HEK293T (cell line): ENCODE measurements around the gene AMH.

Experiments
- CTCF ChIA-PET: fragments of 350-600 bp; formaldehyde crosslinking; extraction: SDS; loops from one replicate; lab custom pipeline; 2021; ENCODE audit warnings: antibody characterized with exemption, inconsistent platforms; lab: Yijun Ruan, JAX
- POLR2A ChIA-PET: fragments of 350-600 bp; formaldehyde crosslinking; extraction: SDS; loops from one replicate; lab custom pipeline; 2020; ENCODE audit warnings: antibody characterized with exemption, inconsistent platforms; lab: Yijun Ruan, JAX
- DNase-seq: peaks from one replicate; pipeline ENCODE4 v3.0.0; 2012; ENCODE audit warnings: mixed read lengths; ENCODE audit errors: extremely low spot score
- ARNT ChIP-seq: fragments of 450-650 bp; IDR thresholded peaks from 2 replicates; pipeline ENCODE4 v1.6.1; 2017; ENCODE audit warnings: mild to moderate bottlenecking
- BHLHE40 ChIP-seq: fragments of 450-650 bp; IDR thresholded peaks from 2 replicates; pipeline ENCODE4 v1.6.1; 2016; ENCODE audit warnings: mild to moderate bottlenecking, moderate library complexity, borderline replicate concordance
- CTBP1 ChIP-seq: fragments of 450-650 bp; IDR thresholded peaks from 2 replicates; pipeline ENCODE4 v1.6.1; 2016; ENCODE audit warnings: borderline replicate concordance
- ELF4 ChIP-seq: fragments of 450-650 bp; IDR thresholded peaks from 2 replicates; pipeline ENCODE4 v1.6.1; 2017; ENCODE audit warnings: antibody characterized with exemption
- FOXA1 ChIP-seq: fragments of 450-650 bp; IDR thresholded peaks from 2 replicates; pipeline ENCODE4 v1.6.1; 2016; ENCODE audit warnings: mild to moderate bottlenecking
- FOXK2 ChIP-seq: fragments of 450-650 bp; IDR thresholded peaks from 2 replicates; pipeline ENCODE4 v1.6.1; 2016; ENCODE audit warnings: mild to moderate bottlenecking
- FOXM1 ChIP-seq: fragments of 450-650 bp; IDR thresholded peaks from 2 replicates; pipeline ENCODE4 v1.6.1; 2017; ENCODE audit warnings: mild to moderate bottlenecking, borderline replicate concordance
- HDGF ChIP-seq: fragments of 450-650 bp; IDR thresholded peaks from 2 replicates; pipeline ENCODE4 v1.6.1; 2017; ENCODE audit warnings: antibody characterized with exemption, borderline replicate concordance
- L3MBTL2 ChIP-seq: fragments of 450-650 bp; conservative IDR thresholded peaks from 2 replicates; pipeline ENCODE4 v1.6.1; 2016; ENCODE audit warnings: mild to moderate bottlenecking
- LEF1 ChIP-seq: fragments of 450-650 bp; IDR thresholded peaks from 2 replicates; pipeline ENCODE4 v1.6.1; 2017; ENCODE audit warnings: mild to moderate bottlenecking, borderline replicate concordance
- NFRKB ChIP-seq: fragments of 450-650 bp; IDR thresholded peaks from 2 replicates; pipeline ENCODE4 v1.6.1; 2016; ENCODE audit warnings: mild to moderate bottlenecking, moderate library complexity
- PKNOX1 ChIP-seq: fragments of 450-650 bp; IDR thresholded peaks from 2 replicates; pipeline ENCODE4 v1.6.1; 2016
- SP1 ChIP-seq: fragments of 450-650 bp; IDR thresholded peaks from 2 replicates; pipeline ENCODE4 v1.6.1; 2017
- SUZ12 ChIP-seq: fragments of 450-650 bp; IDR thresholded peaks from 2 replicates; pipeline ENCODE4 v1.6.1; 2016; ENCODE audit warnings: mild to moderate bottlenecking
- TARDBP ChIP-seq: fragments of 450-650 bp; IDR thresholded peaks from 2 replicates; pipeline ENCODE4 v1.6.1; 2016
- ZNF384 ChIP-seq: fragments of 450-650 bp; IDR thresholded peaks from 2 replicates; pipeline ENCODE4 v1.6.1; 2016

AMH gene

DNA sequence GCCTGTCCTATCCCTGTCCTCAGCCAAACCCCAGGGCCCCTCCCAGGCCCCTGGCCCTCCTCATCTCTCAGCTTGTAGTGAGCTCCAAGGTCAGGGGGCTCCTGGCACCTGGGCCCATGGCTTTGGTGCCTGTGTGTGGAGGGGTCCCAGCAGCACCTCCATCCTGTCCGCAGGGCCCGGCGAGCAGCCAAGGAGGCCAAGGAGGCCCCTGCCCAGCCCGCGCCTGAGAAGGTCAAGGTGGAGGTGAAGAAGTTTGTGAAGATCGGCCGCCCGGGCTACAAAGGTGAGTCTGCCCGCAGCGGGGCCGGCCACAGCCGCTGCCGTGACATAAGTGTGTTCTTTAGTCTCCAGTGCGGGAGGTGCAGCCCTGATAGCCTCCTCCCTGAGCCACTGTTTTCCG, 3.9 kb upstream of the AMH start:
- DNase-seq = no peak
- POLR2A ChIA-PET = interaction anchor here (1.2 kb wide), 1 partner anchor 9 kb away, joined by 3 read pairs; no protein-coding TSS in a partner anchor
- TF ChIP-seq NFRKB (no peak), L3MBTL2 (no peak), FOXA1 (no peak), PKNOX1 (no peak), ELF4 (no peak), BHLHE40 (no peak)
- CTCF ChIA-PET = no interaction called here

DNA sequence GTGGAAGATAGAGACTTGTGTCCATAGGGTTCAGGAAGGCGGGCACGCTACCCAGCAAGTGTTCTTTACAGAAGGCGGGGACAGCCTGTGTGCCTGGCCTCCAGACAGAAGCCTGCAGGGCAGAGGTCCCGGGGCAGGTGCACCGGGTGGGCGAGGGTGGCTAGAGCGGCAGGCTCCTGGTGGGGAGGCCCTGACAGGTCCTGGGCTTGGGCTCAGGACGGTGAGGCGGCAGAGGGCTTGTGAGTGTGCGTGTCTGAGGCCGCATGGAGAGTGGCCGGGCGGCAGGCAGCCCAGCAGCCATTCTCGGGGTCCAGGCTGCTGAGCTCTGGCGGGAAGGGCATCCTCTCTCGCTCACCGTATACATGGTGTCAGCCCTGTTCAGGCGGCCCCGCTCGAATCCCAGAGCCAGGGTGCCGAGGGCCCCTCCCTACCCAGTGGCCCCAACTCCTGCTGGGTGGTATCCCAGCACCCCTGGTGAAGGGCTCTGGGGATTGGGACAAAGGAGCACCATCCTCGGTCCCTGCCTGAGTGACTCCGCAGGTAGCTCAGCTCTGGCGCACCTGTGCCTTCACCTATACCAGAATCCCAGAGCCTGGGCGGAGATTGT, 3.0 kb upstream of the AMH start:
- TF ChIP-seq CTBP1 = no peak
- no peak for TF ChIP-seq SUZ12
- no peak for TF ChIP-seq LEF1
- TF ChIP-seq ELF4 = no peak
- TF ChIP-seq NFRKB = no peak
- no peak for TF ChIP-seq FOXM1
- no peak for TF ChIP-seq PKNOX1
- DNase-seq = no peak
- ChIA-PET POLR2A (interaction anchor here (1.2 kb wide), 1 partner anchor 8 kb away, joined by 3 read pairs; no protein-coding TSS in a partner anchor), CTCF (interaction anchor here (0.6 kb wide), 1 partner anchor 770 kb away, joined by 3 read pairs; no protein-coding TSS in a partner anchor)

GRCh38 chr19:2246801-2247361, 2.2 kb upstream of the AMH start:
- TF ChIP-seq ARNT (no peak), SUZ12 (no peak), BHLHE40 (no peak), L3MBTL2 (no peak), LEF1 (no peak), ZNF384 (no peak), ELF4 (no peak), FOXK2 (no peak), CTBP1 (no peak), NFRKB (no peak), SP1 (no peak), FOXA1 (no peak), HDGF (no peak), PKNOX1 (no peak), TARDBP (no peak), FOXM1 (no peak)
- no peak for DNase-seq
- POLR2A ChIA-PET = no interaction called here
- CTCF ChIA-PET = interaction anchor here (0.6 kb wide), 1 partner anchor 771 kb away, joined by 3 read pairs; no protein-coding TSS in a partner anchor

- no peak for DNase-seq
- TF ChIP-seq LEF1 = no peak
- TF ChIP-seq CTBP1 = no peak
- POLR2A ChIA-PET = no interaction called here
- CTCF ChIA-PET = no interaction called here
These were observed 1.6 kb upstream of the AMH start for GRCh38 chr19:2247433-2248101.

DNA sequence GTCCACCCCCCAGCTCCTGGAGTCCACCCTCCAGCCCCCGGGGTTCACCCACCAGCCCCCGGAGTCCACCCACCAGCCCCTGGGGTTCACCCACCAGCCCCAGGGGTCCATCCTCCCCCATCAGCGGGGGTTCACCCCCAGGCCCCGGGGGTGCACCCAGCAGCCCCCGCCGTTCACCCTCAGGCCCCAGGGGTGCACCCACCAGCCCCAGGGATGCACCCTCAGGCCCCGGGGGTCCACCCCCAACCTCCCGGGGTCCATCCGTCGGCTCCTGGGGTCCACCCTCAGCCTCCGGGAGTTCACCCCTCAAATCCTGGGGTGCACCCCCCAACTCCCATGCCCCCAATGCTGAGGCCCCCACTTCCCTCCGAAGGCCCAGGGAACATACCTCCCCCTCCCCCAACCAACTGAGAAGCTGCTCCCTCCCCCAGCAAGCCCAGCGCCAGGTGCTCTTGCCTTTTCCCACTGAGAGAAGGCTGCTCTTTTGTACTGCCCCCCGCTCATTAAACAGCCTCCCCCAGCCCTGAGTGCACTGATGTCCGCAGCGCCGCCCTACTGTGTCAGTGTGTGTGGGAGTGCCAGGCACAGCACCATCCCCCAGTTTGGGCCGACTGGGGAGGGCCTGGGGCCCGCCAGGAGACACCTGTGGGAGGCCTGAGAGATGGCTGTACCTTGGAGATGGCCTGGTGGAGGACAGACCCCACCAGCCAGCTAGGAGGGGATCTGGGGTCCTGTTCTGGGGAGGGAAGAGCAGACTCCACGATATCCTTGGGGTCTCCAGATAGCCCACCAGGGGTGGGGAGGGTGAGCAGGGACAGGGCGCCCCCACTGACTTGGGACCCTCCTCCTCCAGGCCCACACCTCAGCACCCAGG, 750 bp upstream of the AMH start:
- ChIA-PET POLR2A (interaction anchor here (1.1 to 1.6 kb wide), 2 partner anchors 9 to 10 kb away, joined by 4 read pairs; no protein-coding TSS in a partner anchor), CTCF (no interaction called here)
- TF ChIP-seq NFRKB (no peak), BHLHE40 (no peak), SP1 (no peak), FOXK2 (no peak), ELF4 (no peak), PKNOX1 (no peak), ZNF384 (no peak), LEF1 (no peak), TARDBP (no peak), FOXM1 (no peak), HDGF (no peak), L3MBTL2 (no peak), SUZ12 (no peak), ARNT (no peak), FOXA1 (no peak), CTBP1 (no peak)
- no peak for DNase-seq
